Trophoblast cell (in vitro differentiated cells and primary cell): ENCODE data around the gene KRT86.

Experiments used
- DNase-seq, 2 donors: peaks; one replicate each; pipeline ENCODE4 v3.0.0-alpha.2; 2016
- H2AFZ ChIP-seq: 2 replicates; pipeline ENCODE4 v1.6.1; 2013; ENCODE audit warnings: low read length, moderate library complexity, mild to moderate bottlenecking; ENCODE audit not compliant: insufficient read depth, poor library complexity
- H2AK5ac ChIP-seq: 2 replicates; pipeline ENCODE4 v1.6.1; 2013; ENCODE audit warnings: mild to moderate bottlenecking, low read length
- H2BK120ac ChIP-seq: 2 replicates; pipeline ENCODE4 v1.6.1; 2013; ENCODE audit warnings: low read length, mild to moderate bottlenecking, moderate library complexity; ENCODE audit not compliant: insufficient read depth, poor library complexity
- H2BK12ac ChIP-seq: 2 replicates; pipeline ENCODE4 v1.6.1; 2013; ENCODE audit warnings: mild to moderate bottlenecking, low read length, moderate library complexity
- H2BK5ac ChIP-seq: 2 replicates; pipeline ENCODE4 v1.6.1; 2013; ENCODE audit warnings: low read length, low read depth, moderate library complexity, mild to moderate bottlenecking; ENCODE audit not compliant: poor library complexity
- H3K14ac ChIP-seq: 2 replicates; pipeline ENCODE4 v1.6.1; 2013; ENCODE audit warnings: mild to moderate bottlenecking, low read length
- H3K18ac ChIP-seq: 2 replicates; pipeline ENCODE4 v1.6.1; 2013; ENCODE audit warnings: mild to moderate bottlenecking, low read length
- H3K23ac ChIP-seq: 2 replicates; pipeline ENCODE4 v1.6.1; 2013; ENCODE audit warnings: low read length
- H3K27ac ChIP-seq: 2 replicates; pipeline ENCODE4 v1.5.1; 2013; ENCODE audit warnings: low read depth, mild to moderate bottlenecking, inconsistent platforms, low read length, moderate library complexity
- H3K27me3 ChIP-seq: 2 replicates; pipeline ENCODE4 v1.6.1; 2013; ENCODE audit warnings: inconsistent platforms, mild to moderate bottlenecking, low read length, moderate library complexity; ENCODE audit not compliant: insufficient read depth
- H3K36me3 ChIP-seq, 2 experiments: 1 replicate in 1 of 2; 2 replicates in 1 of 2; pipeline ENCODE4 v1.6.1; 2013; ENCODE audit warnings: low read length in 2 of 2, mild to moderate bottlenecking in 2 of 2, moderate library complexity in 1 of 2; ENCODE audit not compliant: insufficient read depth in 2 of 2, control insufficient read depth in 1 of 2
- H3K4ac ChIP-seq: 2 replicates; pipeline ENCODE4 v1.6.1; 2013; ENCODE audit warnings: low read depth, mild to moderate bottlenecking, low read length, moderate library complexity
- H3K4me1 ChIP-seq, 2 experiments: 1 replicate in 1 of 2; 2 replicates in 1 of 2; pipeline ENCODE4 v1.6.1; 2013; ENCODE audit warnings: low read length in 2 of 2, mild to moderate bottlenecking in 2 of 2, moderate library complexity in 1 of 2; ENCODE audit not compliant: insufficient read depth in 2 of 2, control insufficient read depth in 1 of 2
- H3K4me2 ChIP-seq: 2 replicates; pipeline ENCODE4 v1.6.1; 2013; ENCODE audit warnings: inconsistent platforms, mild to moderate bottlenecking, low read length, moderate library complexity
- H3K4me3 ChIP-seq: 2 replicates; pipeline ENCODE4 v1.5.1; 2013; ENCODE audit warnings: mild to moderate bottlenecking, low read depth, low read length, inconsistent platforms
- H3K79me1 ChIP-seq: one replicate; pipeline ENCODE4 v1.6.1; 2013; ENCODE audit warnings: low read length
- H3K79me2 ChIP-seq: 2 replicates; pipeline ENCODE4 v1.6.1; 2013; ENCODE audit warnings: low read length, mild to moderate bottlenecking; ENCODE audit not compliant: control insufficient read depth, insufficient read depth, poor library complexity
- H3K9ac ChIP-seq: 2 replicates; pipeline ENCODE4 v1.6.1; 2013; ENCODE audit warnings: mild to moderate bottlenecking, low read length
- H3K9me3 ChIP-seq: 2 replicates; pipeline ENCODE4 v1.6.1; 2013; ENCODE audit warnings: low read depth, mild to moderate bottlenecking, control low read depth, inconsistent platforms, low read length; ENCODE audit not compliant: insufficient read depth
- H4K12ac ChIP-seq: 2 replicates; pipeline ENCODE4 v1.6.1; 2013; ENCODE audit warnings: low read depth, mild to moderate bottlenecking, low read length, moderate library complexity
- H4K8ac ChIP-seq: 2 replicates; pipeline ENCODE4 v1.6.1; 2013; ENCODE audit warnings: low read depth, mild to moderate bottlenecking, low read length, moderate library complexity
- H4K91ac ChIP-seq: one replicate; pipeline ENCODE4 v1.6.1; 2013; ENCODE audit warnings: low read depth, mild to moderate bottlenecking, low read length, moderate library complexity
- WGBS: extraction: QIAGEN DNeasy Blood & Tissue Kit; methylation state at CpG from one replicate; pipeline ENCODE4 v1.1.7; 2013; ENCODE audit warnings: missing lambda C conversion rate; ENCODE audit not compliant: insufficient read length, insufficient coverage; ENCODE audit errors: extremely low coverage; 5-methylcytosine and 5-hydroxymethylcytosine counted together

The KRT86 gene

GRCh38 chr12:52295663-52296062, 21.2 kb downstream of the KRT86 start:
- no peak overlapping the region for H3K4me3 ChIP-seq
- no peaks in the 10 kb centered on the region for H3K79me2 ChIP-seq
- no peak overlapping the region for H3K14ac ChIP-seq
- no peak overlapping the region for H2BK5ac ChIP-seq
- H2BK120ac ChIP-seq = no peak overlapping the region
- no peak overlapping the region for H3K4me2 ChIP-seq
- no peak for DNase-seq
- no peak overlapping the region for H4K91ac ChIP-seq
- no peak overlapping the region for H3K9ac ChIP-seq
- H3K79me1 ChIP-seq = no peaks in the 10 kb centered on the region
- H2AK5ac ChIP-seq = no peak overlapping the region
- H3K27ac ChIP-seq = no peak overlapping the region
- H4K8ac ChIP-seq = no peak overlapping the region
- no peak overlapping the region for H2AFZ ChIP-seq
- H3K36me3 ChIP-seq = no peaks in the 10 kb centered on the region
- H3K23ac ChIP-seq = no peak overlapping the region
- H3K4me1 ChIP-seq = no peaks in the 10 kb centered on the region
- no peaks in the 10 kb centered on the region for H3K9me3 ChIP-seq
- no peak overlapping the region for H3K4ac ChIP-seq
- no peak overlapping the region for H4K12ac ChIP-seq
- H2BK12ac ChIP-seq = no peak overlapping the region
- WGBS = no CpG with 5 or more reads among the region's 1 CpG
- H3K27me3 ChIP-seq = no peaks in the 10 kb centered on the region
- H3K18ac ChIP-seq = no peak overlapping the region

- Histone ChIP-seq H3K23ac (no peak overlapping the region), H3K14ac (no peak overlapping the region), H3K4ac (no peak overlapping the region), H3K36me3 (no peaks in the 10 kb centered on the region), H2BK120ac (no peak overlapping the region), H4K91ac (no peak overlapping the region), H3K4me3 (no peak overlapping the region), H3K9ac (no peak overlapping the region), H3K4me1 (no peaks in the 10 kb centered on the region), H3K9me3 (peaks cover 3% of the 10 kb centered on the region), H3K18ac (no peak overlapping the region), H3K79me2 (no peaks in the 10 kb centered on the region), H2AK5ac (no peak overlapping the region), H2BK12ac (no peak overlapping the region), H3K27ac (no peak overlapping the region), H3K27me3 (no peaks in the 10 kb centered on the region), H3K4me2 (no peak overlapping the region), H2BK5ac (no peak overlapping the region), H3K79me1 (no peaks in the 10 kb centered on the region), H4K12ac (no peak overlapping the region), H4K8ac (no peak overlapping the region), H2AFZ (no peak overlapping the region)
- no peak for DNase-seq
- WGBS = no CpG with 5 or more reads among the region's 5 CpGs
Observed at GRCh38 chr12:52296572-52297215, 22.2 kb downstream of the KRT86 start.

GRCh38 chr12:52298677-52299190, 24.3 kb downstream of the KRT86 start:
- no peak overlapping the region for H2BK5ac ChIP-seq
- no peak overlapping the region for H3K4me2 ChIP-seq
- peaks cover 3% of the 10 kb centered on the region for H3K9me3 ChIP-seq
- no peaks in the 10 kb centered on the region for H3K79me1 ChIP-seq
- no peak overlapping the region for H4K91ac ChIP-seq
- no peak overlapping the region for H2AK5ac ChIP-seq
- H3K4ac ChIP-seq = no peak overlapping the region
- no peaks in the 10 kb centered on the region for H3K4me1 ChIP-seq
- H3K14ac ChIP-seq = no peak overlapping the region
- no peaks in the 10 kb centered on the region for H3K79me2 ChIP-seq
- H3K9ac ChIP-seq = no peak overlapping the region
- no peak for DNase-seq
- no peak overlapping the region for H2AFZ ChIP-seq
- H4K12ac ChIP-seq = no peak overlapping the region
- H2BK12ac ChIP-seq = no peak overlapping the region
- no peaks in the 10 kb centered on the region for H3K36me3 ChIP-seq
- no peaks in the 10 kb centered on the region for H3K27me3 ChIP-seq
- H3K4me3 ChIP-seq = no peak overlapping the region
- no peak overlapping the region for H2BK120ac ChIP-seq
- WGBS = no CpG with 5 or more reads among the region's 4 CpGs
- no peak overlapping the region for H3K27ac ChIP-seq
- H3K18ac ChIP-seq = no peak overlapping the region
- no peak overlapping the region for H4K8ac ChIP-seq
- H3K23ac ChIP-seq = no peak overlapping the region

- H2BK12ac ChIP-seq = no peak overlapping the region
- H4K91ac ChIP-seq = no peak overlapping the region
- no peak overlapping the region for H2AFZ ChIP-seq
- no peak overlapping the region for H3K23ac ChIP-seq
- no peak overlapping the region for H2AK5ac ChIP-seq
- H3K79me2 ChIP-seq = no peaks in the 10 kb centered on the region
- no peak overlapping the region for H2BK120ac ChIP-seq
- H3K9ac ChIP-seq = no peak overlapping the region
- no peaks in the 10 kb centered on the region for H3K79me1 ChIP-seq
- no peak overlapping the region for H4K8ac ChIP-seq
- no CpG with 5 or more reads among the region's 14 CpGs for WGBS
- no peak overlapping the region for H2BK5ac ChIP-seq
- no peak overlapping the region for H3K14ac ChIP-seq
- H3K36me3 ChIP-seq = no peaks in the 10 kb centered on the region
- DNase-seq = peak; percentile 25 to 42
- H3K4ac ChIP-seq = no peak overlapping the region
- no peak overlapping the region for H3K4me3 ChIP-seq
- no peak overlapping the region for H3K4me2 ChIP-seq
- H3K18ac ChIP-seq = no peak overlapping the region
- H3K27me3 ChIP-seq = no peaks in the 10 kb centered on the region
- no peak overlapping the region for H4K12ac ChIP-seq
- peaks cover 3% of the 10 kb centered on the region for H3K9me3 ChIP-seq
- no peaks in the 10 kb centered on the region for H3K4me1 ChIP-seq
- H3K27ac ChIP-seq = no peak overlapping the region
Observed at GRCh38 chr12:52300796-52301691, 26.6 kb downstream of the KRT86 start.
